Inferior parietal cortex (tissue), 1 donor: ENCODE results near the gene CBR4.

ENCODE experiments used
- DNase-seq: peaks from one replicate; pipeline ENCODE4 v3.0.0-alpha.2; 2016; ENCODE audit errors: extremely low spot score

CBR4 gene

DNA sequence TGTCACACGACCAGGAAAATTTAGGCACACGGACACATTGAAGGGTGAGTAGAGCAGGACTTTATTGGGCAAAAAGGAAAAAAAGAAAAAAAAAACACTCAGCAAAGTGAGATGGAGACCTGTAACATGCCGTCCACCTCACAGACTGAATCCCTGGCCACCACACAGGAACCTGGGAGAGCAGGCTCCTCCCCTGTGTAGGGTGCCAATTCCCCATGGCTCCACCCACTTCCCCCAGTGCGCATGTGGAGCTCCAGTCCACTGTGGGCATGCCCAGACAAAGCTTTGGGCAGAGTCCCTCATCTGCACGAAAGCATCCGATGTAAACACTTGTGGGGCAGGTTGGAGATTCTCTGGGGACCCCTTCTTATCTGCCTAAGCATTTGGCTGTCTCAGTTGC, 23.6 kb upstream of the CBR4 start:
- no peak for DNase-seq

GRCh38 chr4:169032883-169033645, 23.0 kb upstream of the CBR4 start:
- no peak for DNase-seq

DNA sequence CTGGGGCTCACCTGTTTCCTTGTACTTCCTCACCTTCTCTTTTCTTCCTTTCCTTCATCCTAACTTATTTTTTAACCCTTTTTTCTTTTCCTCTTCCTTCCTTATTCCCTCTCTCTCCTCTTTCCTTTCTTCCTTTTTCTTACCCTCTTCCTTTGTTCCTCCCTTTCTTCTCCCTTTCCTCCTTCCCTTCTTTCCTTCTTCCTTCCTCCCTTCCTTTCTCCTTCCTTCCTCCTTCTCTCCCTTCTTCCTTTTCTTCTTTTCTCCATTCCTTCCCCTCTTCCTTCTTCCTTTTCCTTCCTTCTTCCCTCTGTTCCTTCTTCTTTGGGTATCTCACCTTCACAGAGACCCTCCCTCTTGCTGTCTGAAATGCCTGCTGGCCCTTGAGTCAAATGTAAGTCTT, 22.1 kb upstream of the CBR4 start:
- DNase-seq: no peak

DNA sequence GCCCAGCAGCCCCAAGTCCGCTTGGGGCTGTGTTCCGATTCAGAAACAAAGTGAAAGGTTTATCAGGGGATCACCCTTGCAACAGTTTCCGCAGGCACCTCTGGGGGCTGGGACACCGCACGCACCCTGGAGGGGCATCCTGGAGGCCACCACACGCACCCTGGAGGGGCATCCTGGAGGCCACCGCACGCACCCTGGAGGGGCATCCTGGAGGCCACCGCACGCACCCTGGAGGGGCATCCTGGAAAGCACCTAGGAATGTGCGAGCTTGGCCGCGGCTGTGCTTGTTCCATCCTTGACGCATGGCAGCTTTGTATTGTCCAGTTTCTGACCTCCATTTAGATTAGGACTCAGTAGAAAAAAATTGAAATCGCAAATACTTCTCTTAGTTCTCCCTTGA, 21.3 kb upstream of the CBR4 start:
- no peak for DNase-seq

- DNase-seq: no peak
These were observed 20.5 kb upstream of the CBR4 start for GRCh38 chr4:169030562-169030982.

- DNase-seq: no peak
These were observed 19.9 kb upstream of the CBR4 start for GRCh38 chr4:169029947-169030346.

GRCh38 chr4:169027663-169028062, 17.6 kb upstream of the CBR4 start:
- no peak for DNase-seq

- DNase-seq: no peak
These were observed 15.1 kb upstream of the CBR4 start for GRCh38 chr4:169025184-169025583.

- DNase-seq: peak; percentile 58
These were observed 14.7 kb upstream of the CBR4 start for GRCh38 chr4:169024762-169025161.

- DNase-seq: no peak
These were observed 8.4 kb upstream of the CBR4 start for GRCh38 chr4:169018406-169018805.

DNA sequence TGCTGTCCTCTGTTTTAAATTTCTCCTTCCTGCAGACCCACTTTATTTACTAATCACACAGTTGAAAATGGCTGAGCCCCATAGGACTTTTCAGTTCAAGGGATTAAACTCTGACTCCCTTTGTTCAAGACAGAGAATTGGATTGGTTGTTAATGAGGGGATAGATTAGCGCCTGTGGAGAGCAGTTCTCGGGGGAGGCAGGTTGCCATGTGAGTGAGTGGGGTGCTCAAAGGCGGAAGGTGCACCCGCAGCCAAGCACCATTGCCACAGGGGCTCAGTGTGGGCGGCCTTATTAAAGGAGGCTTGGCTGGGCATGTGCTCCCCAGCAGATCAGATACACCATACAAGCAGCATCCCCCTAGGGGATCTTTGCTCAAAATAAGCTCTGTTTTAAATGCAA, 7.9 kb upstream of the CBR4 start:
- DNase-seq: no peak

DNA sequence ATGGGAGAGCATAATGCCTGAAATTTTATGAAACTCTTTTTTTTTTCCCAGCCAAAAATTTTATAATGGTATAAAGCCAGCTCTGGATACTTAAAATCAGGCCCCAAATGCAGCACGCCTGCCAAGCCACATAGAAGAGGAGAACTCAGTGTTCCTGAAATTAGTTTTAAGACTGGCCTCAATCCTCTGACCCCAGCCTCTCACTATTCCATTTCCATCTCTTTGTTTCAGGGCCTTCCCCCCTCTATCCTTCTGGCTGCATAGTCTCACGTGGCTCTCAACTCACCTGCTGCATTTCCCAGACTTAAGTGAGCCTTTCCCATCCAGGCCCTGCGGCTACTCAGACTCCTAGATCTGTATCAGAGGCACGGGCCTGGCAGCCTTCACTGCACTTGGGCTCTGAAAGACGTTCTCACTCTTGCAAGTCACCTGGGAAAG, 5.2 kb upstream of the CBR4 start:
- DNase-seq: no peak

DNA sequence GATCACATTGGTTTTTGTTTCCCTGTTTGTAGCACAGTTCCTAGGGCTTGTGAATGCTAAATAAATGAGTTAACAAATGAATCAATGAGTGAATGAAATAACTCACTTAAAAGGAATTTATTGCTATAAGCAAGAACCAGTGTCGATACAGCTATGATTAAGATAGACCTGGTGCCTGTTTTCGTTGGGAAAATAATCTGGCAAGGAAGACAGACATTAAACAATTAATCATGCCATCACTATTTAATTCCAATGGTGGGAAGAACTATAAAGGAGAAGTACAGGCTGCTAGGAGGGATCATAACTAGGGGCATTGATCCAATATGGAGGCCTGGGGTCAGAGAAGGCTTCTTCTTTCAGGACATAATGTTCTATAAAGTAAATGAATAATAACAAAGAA, 4.5 kb upstream of the CBR4 start:
- no peak for DNase-seq

- no peak for DNase-seq
These were observed 3.3 kb upstream of the CBR4 start for GRCh38 chr4:169013396-169013795.

- DNase-seq: no peak
These were observed 2.0 kb upstream of the CBR4 start for GRCh38 chr4:169012049-169012448.

DNA sequence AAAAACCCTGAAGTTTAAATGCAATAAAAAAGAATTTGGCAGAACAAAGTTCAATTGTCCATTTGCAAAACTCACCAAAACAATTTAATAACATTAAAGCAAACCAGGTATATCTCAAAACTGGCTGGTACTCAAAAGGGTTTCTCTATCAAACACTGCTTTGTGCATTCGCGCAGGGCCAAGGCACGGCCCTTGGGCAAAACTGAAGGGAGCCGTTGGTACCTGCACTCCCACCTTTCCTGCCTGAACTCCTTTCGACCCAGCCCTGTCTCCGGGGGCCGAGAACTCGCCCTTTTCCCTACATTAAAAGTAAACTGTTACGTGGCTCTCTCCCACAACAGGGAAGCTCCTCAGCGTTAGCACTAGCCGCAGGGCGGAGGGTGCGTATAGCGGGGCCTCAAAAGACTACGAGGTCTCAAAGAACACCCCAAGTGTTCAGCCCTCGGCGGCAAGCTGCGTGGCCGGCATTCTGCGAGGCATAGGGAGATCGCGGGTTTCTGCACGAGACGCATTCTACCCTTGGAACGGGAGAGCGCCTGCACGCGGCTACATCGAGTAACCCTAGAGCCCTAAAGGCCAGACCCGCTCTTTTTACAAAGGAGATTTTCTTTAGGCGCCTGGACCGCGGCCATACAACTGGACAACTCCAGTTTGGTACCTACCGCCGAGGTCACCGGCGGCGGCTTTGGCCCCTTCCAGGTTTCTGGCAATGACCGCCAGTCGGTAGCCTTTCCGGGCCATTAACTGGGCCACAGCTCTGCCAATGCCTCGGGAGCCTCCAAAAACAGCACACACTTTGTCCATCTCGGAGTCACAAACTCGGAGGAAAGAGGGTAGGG, 550 bp downstream of the CBR4 start:
- peak; percentile 66 for DNase-seq

DNA sequence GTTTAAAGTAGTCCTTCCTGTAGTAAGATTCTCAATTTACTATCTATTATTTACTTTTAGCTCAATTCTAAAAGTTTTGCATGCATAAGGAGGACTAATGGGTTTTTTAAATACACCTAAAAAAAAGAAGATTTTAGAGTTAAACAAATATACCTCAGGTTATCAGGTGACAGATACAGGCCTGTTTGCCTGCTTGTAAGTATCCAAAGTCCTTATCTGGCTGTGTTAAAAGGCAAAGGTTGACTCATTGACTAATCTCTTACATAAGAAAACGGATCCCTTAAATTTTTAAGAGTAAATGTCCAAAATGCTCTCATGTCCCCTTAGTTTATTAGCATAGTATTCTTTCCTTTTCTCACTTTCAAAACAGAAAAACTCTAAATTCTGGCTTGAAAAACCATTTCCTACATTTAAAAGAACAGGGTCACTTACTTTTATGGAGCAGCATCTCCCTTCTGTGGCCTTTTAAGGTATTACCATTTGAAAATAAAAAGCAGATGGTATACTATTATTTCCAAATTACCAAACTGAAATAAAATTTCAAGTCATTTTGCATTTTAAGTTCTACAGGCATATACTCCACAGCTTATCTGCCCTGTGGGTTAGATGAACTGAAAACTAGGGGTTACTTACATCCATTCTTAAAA, 4.5 kb downstream of the CBR4 start:
- no peak for DNase-seq

DNA sequence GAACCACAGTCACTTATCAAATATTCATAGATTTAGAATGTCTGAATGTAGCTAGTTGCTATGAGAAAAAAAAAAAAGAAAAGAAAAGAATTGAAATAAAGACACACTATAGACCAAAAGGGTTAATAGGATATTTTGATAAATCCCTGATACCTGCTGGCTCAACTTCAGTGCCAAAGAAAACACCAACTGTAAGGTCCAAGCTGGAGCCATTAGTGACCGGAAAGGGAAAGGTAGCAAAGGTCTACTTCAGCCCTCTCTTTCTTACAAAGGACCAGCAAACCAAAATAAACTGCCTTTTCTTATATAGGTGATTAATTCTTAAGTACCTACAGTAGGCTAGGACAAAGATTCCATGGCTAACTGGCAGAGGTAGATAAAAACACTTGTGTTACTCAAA, 9.7 kb downstream of the CBR4 start:
- DNase-seq: no peak

- no peak for DNase-seq
These were observed 10.2 kb downstream of the CBR4 start for GRCh38 chr4:168999809-169000208.

GRCh38 chr4:168998596-168998995, 11.5 kb downstream of the CBR4 start:
- DNase-seq: no peak

DNA sequence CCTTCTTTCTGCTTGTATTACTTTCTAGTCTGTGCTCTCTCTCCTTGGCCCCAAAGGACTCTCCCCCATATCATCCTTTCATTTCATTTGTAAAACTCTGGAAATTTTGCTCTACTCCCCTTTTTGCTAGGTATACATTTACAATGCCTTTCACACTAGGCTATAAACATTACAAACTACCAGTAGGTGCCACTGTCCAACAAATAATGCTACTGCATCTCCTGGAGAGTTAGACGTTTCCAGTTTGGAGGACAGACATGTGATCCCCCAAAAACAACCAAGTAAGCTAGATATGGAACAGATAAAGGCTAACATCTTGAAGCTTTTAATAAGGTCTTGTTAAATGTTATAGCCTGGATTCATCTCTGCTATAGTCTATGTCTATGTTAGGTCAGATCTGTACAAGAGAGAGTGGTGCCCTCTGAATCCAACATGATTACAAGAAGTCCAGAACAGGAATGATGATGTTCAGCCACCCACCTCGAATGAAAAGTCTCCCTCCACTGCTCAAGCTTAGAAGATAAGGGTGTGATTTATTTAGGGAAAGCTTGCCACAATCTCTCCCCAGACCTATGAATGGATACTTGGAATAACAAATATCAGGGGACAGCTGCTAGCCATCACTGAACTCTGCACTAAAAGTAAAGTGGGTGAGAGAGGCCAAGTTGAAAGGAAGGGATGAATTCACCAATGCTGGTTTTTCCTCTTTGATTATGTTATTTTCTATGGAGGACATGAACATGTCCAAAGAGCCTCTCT, 14.3 kb downstream of the CBR4 start:
- peak; percentile 34 for DNase-seq

DNA sequence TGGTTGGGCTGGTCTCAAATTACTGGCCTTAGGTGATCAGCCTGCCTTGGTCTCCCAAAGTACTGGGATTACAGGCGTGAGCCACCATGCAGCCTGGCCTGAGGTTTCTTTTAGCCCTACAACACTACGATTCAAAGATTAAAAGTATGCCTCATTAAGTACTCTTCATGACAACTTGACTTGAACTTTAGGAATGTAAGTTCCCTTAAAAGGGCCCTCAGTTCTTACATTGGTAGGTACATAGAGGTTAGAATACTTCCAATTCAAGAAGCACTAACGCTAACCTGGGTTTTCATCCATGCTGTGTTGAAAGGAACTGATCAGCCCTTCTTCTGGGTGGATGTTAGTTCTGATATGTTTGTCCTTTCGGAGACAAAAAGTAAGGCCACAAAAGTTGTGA, 15.1 kb downstream of the CBR4 start:
- DNase-seq: no peak
